OCI-LY3 (cell line): Measurements from ENCODE around the gene PTTG2.
"Not testable (repeated sequence)": the region's sequence is repeated elsewhere in the genome, so short reads cannot be mapped to it uniquely, and the experiment has no call there.

Experiments
- H2AFZ ChIP-seq: fragments of 200-600, 300-600 bp; shearing (Covaris generic); 2 replicates; pipeline ENCODE4 v1.6.0; 2014; ENCODE audit warnings: antibody characterized with exemption, low read depth, low read length
- H3K27ac ChIP-seq: fragments of 200-600, 300-600 bp; sonication (generic); 2 replicates; pipeline ENCODE4 v1.5.1; 2014; ENCODE audit warnings: mild to moderate bottlenecking, low read length, moderate library complexity, mixed read lengths
- H3K27me3 ChIP-seq: fragments of 200-600, 300-600 bp; sonication (generic); 2 replicates; pipeline ENCODE4 v1.6.1; 2014; ENCODE audit warnings: low read depth, low read length, mixed read lengths
- H3K36me3 ChIP-seq: fragments of 200-600, 300-600 bp; sonication (generic); replicated peaks from 2 replicates; pipeline ENCODE3; 2014; ENCODE audit warnings: low read depth, low read length, mixed read lengths
- H3K4me1 ChIP-seq: fragments of 300-600, 200-600 bp; sonication (generic); 2 replicates; pipeline ENCODE4 v1.6.1; 2014; ENCODE audit warnings: low read length, mixed read lengths
- H3K4me2 ChIP-seq: fragments of 200-600, 300-600 bp; sonication (generic); 2 replicates; pipeline ENCODE4 v1.6.1; 2014; ENCODE audit warnings: low read length, mixed read lengths
- H3K4me3 ChIP-seq: fragments of 300-600, 200-600 bp; sonication (generic); 2 replicates; pipeline ENCODE4 v1.5.1; 2014; ENCODE audit warnings: antibody characterized with exemption, mild to moderate bottlenecking, low read length, moderate library complexity
- H3K79me2 ChIP-seq: fragments of 300-600, 200-600 bp; shearing (Covaris generic); 2 replicates; pipeline ENCODE4 v1.6.1; 2014; ENCODE audit warnings: mild to moderate bottlenecking, low read length, mixed read lengths
- H3K9ac ChIP-seq: fragments of 300-600, 200-600 bp; shearing (Covaris generic); 2 replicates; pipeline ENCODE4 v1.6.0; 2014; ENCODE audit warnings: mild to moderate bottlenecking, low read length, moderate library complexity
- H3K9me3 ChIP-seq: fragments of 200-600, 300-600 bp; shearing (Covaris generic); 2 replicates; pipeline ENCODE4 v1.6.1; 2014; ENCODE audit warnings: low read length, mixed read lengths; ENCODE audit not compliant: insufficient read depth
- H4K20me1 ChIP-seq: fragments of 200-600, 300-600 bp; sonication (generic); 2 replicates; pipeline ENCODE4 v1.6.1; 2016; ENCODE audit warnings: low read length, mixed read lengths; ENCODE audit not compliant: insufficient read depth
- EZH2phosphoT487 ChIP-seq: fragments of 200-600 bp; shearing (Covaris generic); IDR thresholded peaks from 2 replicates; pipeline ENCODE4 v1.6.1; 2018; ENCODE audit warnings: antibody characterized with exemption, mixed run types, low read depth
- TF ChIP-seq, protein P1 (sequence below): fragments of 200-600, 300-600 bp; sonication (generic); IDR thresholded peaks from 2 replicates; pipeline ENCODE4 v1.5.1; 2014; ENCODE audit warnings: antibody characterized with exemption, low read length, low read depth

The PTTG2 gene

DNA sequence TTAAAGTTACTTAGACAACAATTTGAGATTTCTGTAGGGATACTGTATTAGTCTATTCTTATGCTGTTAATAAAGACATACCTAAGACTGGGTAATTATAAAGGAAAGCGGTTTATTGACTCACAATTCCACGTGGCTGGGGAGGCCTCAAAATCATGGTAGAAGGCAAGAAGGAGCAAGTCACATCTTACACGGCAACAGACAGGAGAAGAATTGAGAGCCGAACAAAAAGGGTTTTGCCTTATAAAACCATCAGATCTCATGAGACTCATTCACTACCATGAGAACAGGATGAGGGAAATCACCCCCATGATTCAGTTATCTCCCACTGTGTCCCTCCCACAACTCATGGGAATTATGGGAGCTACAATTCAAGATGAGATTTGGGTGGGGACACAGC is 11.0 kb downstream of the PTTG2 start:
- Histone ChIP-seq H3K4me1 (peaks cover 9% of the 10 kb centered on the region), H4K20me1 (no peaks in the 10 kb centered on the region), H3K79me2 (no peaks in the 10 kb centered on the region), H3K36me3 (peaks cover 3% of the 10 kb centered on the region), H3K4me2 (no peak overlapping the region), H3K9me3 (no peaks in the 10 kb centered on the region), H3K27ac (no peak overlapping the region), H3K4me3 (no peak overlapping the region), H2AFZ (no peak overlapping the region), H3K9ac (no peak overlapping the region), H3K27me3 (no peaks in the 10 kb centered on the region)
- no peak for TF ChIP-seq EZH2phosphoT487
- TF ChIP-seq, protein P1, sequence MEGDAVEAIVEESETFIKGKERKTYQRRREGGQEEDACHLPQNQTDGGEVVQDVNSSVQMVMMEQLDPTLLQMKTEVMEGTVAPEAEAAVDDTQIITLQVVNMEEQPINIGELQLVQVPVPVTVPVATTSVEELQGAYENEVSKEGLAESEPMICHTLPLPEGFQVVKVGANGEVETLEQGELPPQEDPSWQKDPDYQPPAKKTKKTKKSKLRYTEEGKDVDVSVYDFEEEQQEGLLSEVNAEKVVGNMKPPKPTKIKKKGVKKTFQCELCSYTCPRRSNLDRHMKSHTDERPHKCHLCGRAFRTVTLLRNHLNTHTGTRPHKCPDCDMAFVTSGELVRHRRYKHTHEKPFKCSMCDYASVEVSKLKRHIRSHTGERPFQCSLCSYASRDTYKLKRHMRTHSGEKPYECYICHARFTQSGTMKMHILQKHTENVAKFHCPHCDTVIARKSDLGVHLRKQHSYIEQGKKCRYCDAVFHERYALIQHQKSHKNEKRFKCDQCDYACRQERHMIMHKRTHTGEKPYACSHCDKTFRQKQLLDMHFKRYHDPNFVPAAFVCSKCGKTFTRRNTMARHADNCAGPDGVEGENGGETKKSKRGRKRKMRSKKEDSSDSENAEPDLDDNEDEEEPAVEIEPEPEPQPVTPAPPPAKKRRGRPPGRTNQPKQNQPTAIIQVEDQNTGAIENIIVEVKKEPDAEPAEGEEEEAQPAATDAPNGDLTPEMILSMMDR: no peak

DNA sequence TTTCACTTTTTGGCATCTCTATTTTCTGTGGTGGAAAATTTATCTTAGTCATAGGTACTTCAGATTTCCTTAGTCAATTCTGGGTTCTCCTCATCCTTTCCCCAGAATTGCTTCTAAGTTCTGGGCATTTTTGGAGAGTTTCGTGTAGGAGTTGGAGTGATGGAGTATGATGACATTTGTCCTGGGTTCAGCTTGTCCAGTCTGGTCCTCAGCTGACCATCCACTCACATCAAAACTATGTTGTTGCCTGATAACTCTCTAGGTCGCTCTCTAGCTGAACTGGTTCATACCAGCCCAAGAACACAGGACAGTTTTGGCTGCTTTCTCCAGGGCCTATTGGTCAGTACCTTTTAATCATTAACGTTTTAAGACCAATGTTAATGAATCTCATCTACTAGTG is 13.2 kb downstream of the PTTG2 start:
- Histone ChIP-seq H3K4me1 (peaks cover 14% of the 10 kb centered on the region), H3K9ac (no peak overlapping the region), H4K20me1 (no peaks in the 10 kb centered on the region), H3K4me3 (no peak overlapping the region), H2AFZ (no peak overlapping the region), H3K36me3 (peaks cover 3% of the 10 kb centered on the region), H3K4me2 (no peak overlapping the region), H3K27ac (no peak overlapping the region), H3K79me2 (no peaks in the 10 kb centered on the region), H3K9me3 (no peaks in the 10 kb centered on the region), H3K27me3 (no peaks in the 10 kb centered on the region)
- TF ChIP-seq, protein P1: no peak
- no peak for TF ChIP-seq EZH2phosphoT487

DNA sequence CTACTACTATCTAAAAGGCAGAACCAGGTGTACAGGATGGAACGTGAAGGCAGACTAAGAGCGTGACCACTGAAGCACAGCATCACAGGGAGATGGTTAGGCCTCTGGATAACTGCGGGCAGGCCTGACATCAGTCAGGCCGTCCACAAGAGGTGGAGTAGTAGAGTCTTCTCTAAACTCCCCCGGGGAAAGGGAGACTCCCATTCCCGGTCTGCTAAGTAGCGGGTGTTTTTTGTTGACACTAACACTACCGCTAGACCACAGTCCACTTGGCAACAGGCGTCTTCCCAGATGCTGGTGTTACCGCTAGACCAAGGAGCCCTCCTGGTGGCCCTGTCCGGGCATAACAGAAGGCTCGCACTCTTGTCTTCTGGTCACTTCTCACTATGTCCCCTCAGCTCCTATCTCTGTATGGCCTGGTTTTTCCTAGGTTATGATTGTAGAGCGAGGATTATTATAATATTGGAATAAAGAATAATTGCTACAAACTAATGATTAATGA is 15.2 kb downstream of the PTTG2 start:
- H3K27ac ChIP-seq, H3K4me2 ChIP-seq, H3K9me3 ChIP-seq: not testable (repeated sequence)

DNA sequence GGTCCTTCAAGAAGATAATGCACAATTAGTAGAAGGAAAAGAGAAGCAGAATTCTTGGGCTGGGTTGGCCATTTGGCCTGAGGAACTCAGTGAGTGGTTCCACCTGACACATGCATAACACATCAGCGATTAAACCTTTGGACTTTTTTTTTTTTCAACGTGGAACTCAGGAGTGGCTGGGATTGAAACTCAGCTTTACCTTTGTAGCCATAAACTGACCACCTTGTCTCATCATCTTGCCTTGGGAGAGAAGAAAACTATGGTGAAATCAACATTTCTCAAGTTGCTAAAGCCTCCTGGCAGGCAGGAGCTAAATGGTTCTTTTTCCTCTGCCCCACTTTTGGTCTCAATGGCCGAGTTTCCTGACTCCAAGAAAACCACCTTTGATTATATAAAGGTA is 16.3 kb downstream of the PTTG2 start:
- Histone ChIP-seq H3K9me3 (no peaks in the 10 kb centered on the region), H3K27ac (no peak overlapping the region), H3K79me2 (peaks cover 9% of the 10 kb centered on the region; the same call in 1 of the 2 replicates), H3K4me2 (peak overlapping the region; percentile 73), H4K20me1 (peaks cover 23% of the 10 kb centered on the region), H3K9ac (peak overlapping the region; percentile 63), H2AFZ (peak overlapping the region; percentile 14; the same call in 1 of the 2 replicates), H3K4me3 (peak overlapping the region; percentile 76), H3K27me3 (peaks cover 13% of the 10 kb centered on the region), H3K36me3 (no peaks in the 10 kb centered on the region), H3K4me1 (peaks cover 21% of the 10 kb centered on the region)
- TF ChIP-seq EZH2phosphoT487: no peak
- TF ChIP-seq, protein P1: no peak

More for the DNA sequence above, 15.2 kb downstream of the PTTG2 start:
- H3K36me3 ChIP-seq, H3K9ac ChIP-seq, H3K4me3 ChIP-seq, H2AFZ ChIP-seq, H3K79me2 ChIP-seq: not testable (repeated sequence)
- Histone ChIP-seq H3K27me3 (peaks cover 11% of the 10 kb centered on the region), H3K4me1 (peaks cover 24% of the 10 kb centered on the region), H4K20me1 (peaks cover 15% of the 10 kb centered on the region)
